ENCODE measurements around the gene DAP.

DNA sequence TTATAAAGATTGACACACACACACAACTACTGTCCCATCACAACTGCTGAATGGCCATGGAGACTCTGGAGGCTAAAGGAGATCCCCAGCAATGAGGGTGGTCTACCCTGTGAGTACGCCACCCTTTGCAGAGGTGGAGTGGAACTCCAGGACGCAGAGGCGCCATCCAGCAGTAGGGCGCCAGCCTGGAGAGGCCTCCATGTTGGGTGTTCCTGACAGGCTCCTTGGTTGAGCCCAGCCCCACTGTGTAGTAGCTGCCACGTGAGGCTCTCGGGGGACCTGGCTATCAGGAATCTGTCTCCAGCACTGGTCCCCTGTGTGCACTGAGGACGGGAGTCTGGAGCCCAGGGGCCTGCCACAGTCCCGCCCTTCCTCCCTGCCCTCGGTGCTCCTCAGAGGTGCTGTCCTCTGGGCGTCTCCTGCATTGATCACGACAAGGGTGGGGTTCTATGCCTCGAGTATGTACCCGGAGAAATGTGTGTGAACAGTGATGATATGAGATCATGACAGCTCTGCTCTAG lies 72.3 kb downstream of the DAP start:
- no peak for TF ChIP-seq YY1 (IDR thresholded peaks at IDR 0.05; ENCODE audit: insufficient read depth, insufficient read length)
- TF ChIP-seq SUZ12 (IDR thresholded peaks at IDR 0.05; ENCODE audit: extremely low read depth, insufficient read depth, insufficient read length) = no peak

Measured in NT2/D1 (cell line).